ENCODE data around the gene KCNIP4.
A peak's percentile ranks its signal among the peaks of the same experiment; 100 is the strongest.

GRCh38 chr4:21512353-21512752 lies 436.2 kb downstream of the KCNIP4 start:
- TF ChIP-seq, protein P1, sequence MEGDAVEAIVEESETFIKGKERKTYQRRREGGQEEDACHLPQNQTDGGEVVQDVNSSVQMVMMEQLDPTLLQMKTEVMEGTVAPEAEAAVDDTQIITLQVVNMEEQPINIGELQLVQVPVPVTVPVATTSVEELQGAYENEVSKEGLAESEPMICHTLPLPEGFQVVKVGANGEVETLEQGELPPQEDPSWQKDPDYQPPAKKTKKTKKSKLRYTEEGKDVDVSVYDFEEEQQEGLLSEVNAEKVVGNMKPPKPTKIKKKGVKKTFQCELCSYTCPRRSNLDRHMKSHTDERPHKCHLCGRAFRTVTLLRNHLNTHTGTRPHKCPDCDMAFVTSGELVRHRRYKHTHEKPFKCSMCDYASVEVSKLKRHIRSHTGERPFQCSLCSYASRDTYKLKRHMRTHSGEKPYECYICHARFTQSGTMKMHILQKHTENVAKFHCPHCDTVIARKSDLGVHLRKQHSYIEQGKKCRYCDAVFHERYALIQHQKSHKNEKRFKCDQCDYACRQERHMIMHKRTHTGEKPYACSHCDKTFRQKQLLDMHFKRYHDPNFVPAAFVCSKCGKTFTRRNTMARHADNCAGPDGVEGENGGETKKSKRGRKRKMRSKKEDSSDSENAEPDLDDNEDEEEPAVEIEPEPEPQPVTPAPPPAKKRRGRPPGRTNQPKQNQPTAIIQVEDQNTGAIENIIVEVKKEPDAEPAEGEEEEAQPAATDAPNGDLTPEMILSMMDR (IDR thresholded peaks at IDR 0.05), result peak in 2 of 3 experiments; percentile 21 to 28
- TF ChIP-seq POLR2A (IDR thresholded peaks at IDR 0.05), result no peak
